IPS-18c (cell line): ENCODE results near the gene RDH13.
"Not testable (repeated sequence)": the region's sequence is repeated elsewhere in the genome, so short reads cannot be mapped to it uniquely, and the experiment has no call there.

Experiments
- H3K4me3 ChIP-seq: 2 replicates; pipeline ENCODE4 v1.7.0; 2013; ENCODE audit warnings: low read depth, mild to moderate bottlenecking, low read length, moderate library complexity; ENCODE audit not compliant: insufficient read depth
- H3K9me3 ChIP-seq: one replicate; pipeline ENCODE4 v1.6.1; 2013; ENCODE audit warnings: mild to moderate bottlenecking, low read length, moderate library complexity; ENCODE audit not compliant: control insufficient read depth, insufficient read depth

Gene RDH13

DNA sequence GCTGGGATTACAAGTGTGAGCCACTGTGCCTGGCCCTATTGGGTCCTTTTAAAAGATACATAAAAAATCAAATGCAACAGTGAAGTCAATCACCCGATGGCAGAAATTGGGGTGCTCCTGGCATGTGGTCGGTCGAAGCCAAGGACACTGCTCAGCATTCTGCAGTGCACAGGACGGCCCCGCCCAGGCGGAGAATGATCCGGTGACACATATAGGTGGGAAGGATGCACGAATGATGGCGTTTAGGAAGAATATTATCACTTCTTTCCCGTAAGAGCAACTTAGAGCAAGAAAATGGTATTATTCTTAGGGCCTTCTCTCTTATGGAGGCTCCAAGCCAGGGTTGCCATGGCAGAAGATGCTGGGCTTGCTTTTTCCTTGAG is 21.7 kb downstream of the RDH13 start:
- Histone ChIP-seq H3K9me3 (no peaks in the 10 kb centered on the region), H3K4me3 (no peak overlapping the region)

DNA sequence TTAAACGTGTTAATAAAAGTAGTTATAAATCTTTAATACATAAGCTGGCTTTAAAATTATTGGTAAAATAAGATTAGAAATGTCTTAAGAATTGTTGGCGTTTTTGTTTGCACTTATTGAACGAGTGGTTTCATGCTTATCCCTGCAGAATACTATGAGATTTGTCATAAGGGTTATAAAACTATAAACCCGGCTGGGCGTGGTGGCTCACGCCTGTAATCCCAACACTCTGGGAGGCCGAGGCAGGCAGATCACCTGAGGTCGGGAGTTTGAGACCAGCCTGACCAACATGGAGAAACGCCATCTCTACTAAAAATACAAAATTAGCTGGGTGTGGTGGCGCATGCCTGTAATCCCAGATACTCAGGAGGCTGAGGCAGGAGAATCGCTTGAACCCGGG is 22.3 kb downstream of the RDH13 start:
- H3K9me3 ChIP-seq, H3K4me3 ChIP-seq: not testable (repeated sequence)

DNA sequence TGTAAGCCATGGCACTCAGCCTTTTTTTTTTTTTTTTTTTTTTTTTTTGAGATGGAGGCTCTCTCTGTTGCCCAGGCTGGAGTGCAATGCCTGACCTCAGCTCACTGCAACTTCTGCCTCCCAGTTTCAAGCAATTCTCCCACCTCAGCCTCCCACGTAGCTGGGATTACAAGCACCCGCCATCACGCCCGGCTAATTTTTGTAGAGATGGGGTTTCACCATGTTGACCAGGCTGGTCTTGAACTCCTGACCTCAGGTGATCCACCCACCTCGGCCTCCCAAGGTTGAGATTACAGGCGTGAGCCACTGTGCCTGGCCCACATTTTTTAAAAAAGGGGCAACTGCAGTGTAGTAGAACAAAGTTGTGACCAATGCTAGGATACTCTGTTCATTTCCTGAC is 25.3 kb downstream of the RDH13 start:
- H3K4me3 ChIP-seq, H3K9me3 ChIP-seq: not testable (repeated sequence)

DNA sequence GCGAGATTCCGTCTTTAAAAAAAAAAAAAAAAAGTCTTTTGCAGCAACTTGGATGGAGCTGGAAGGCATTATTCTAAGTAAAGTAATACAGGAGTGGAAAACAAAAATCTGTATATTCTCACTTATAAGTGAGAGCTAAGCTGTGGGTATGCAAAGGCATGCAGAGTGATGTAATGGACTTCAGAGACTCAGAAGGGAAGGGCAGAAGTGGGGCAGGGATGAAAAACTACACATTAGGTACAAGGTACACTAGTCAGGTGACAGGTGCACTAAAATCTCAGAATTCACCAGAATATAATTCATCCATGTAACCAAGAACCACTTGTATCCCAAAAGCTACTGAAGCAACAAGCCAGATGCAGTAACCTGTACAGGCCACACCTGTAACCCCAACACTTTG is 26.9 kb downstream of the RDH13 start:
- Histone ChIP-seq H3K9me3 (no peaks in the 10 kb centered on the region), H3K4me3 (no peak overlapping the region)

DNA sequence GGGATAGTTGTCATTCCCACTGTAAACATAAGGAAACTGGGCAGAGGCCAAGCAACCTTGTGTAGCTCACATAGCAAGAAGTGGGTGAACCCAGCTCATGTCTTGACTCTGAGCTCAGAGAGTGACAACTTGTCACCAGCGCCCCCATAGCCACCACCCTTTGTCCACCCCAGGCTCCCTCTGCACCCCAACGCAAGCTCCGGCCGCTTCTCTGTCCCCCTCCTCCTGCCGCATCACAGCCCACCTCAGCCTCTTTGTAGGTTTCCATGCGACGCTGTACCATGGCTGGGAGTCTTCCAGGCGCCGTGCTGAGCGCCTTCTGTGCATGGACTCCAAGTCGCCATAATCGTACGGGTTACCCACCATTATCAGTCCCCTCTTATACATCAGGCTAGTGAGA is 28.2 kb downstream of the RDH13 start:
- no peaks in the 10 kb centered on the region for H3K9me3 ChIP-seq

DNA sequence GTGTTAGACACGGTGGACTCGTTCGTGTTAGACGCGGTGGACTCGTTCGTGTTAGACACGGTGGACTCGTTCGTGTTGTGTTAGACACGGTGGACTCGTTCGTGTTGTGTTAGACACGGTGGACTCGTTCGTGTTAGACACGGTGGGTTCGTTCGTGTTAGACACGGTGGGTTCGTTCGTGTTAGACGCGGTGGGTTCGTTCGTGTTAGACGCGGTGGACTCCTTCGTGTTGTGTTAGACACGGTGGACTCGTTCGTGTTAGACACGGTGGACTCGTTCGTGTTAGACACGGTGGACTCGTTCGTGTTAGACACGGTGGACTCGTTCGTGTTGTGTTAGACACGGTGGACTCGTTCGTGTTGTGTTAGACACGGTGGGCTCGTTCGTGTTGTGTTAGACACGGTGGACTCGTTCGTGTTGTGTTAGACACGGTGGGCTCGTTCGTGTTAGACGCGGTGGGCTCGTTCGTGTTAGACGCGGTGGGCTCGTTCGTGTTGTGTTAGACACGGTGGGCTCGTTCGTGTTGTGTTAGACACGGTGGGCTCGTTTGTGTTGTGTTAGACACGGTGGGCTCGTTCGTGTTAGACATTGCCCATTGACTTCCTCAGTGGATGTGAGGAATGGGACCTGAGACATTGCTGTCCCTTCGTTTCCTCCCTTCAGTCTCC is 29.8 kb downstream of the RDH13 start:
- not testable (repeated sequence) for H3K9me3 ChIP-seq, H3K4me3 ChIP-seq

More for the DNA sequence above, 28.2 kb downstream of the RDH13 start:
- no peak overlapping the region for H3K4me3 ChIP-seq

DNA sequence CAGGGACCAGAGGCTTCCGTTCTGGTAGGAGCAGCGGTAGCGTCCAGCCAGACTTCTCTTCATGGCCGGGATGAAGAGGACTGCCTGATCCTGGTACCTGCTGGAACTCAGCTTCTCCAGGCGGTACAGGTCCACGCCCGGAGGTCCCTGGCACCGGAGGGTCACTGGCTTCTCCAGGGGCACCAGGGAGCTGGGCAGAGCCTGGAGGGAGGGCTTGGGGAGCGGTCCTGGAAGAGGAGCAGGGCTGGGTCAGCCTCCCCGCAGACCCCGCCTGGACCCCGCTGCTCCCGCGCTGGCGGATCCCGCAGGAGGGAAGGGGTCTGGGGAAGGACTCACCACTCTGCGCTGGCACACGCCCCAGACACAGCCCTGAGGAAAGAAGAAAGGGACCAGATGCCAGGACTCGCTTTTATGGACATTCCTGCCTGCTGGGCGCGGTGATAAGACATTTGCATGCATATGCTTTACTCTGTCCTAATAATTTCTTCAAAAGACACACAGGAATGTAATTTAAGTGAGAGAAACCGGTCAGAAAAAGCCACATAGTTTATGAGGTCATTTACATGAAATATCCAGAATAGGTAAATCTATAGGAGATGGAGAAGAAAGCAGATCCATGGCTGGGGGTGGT is 30.7 kb downstream of the RDH13 start:
- no peak overlapping the region for H3K4me3 ChIP-seq

DNA sequence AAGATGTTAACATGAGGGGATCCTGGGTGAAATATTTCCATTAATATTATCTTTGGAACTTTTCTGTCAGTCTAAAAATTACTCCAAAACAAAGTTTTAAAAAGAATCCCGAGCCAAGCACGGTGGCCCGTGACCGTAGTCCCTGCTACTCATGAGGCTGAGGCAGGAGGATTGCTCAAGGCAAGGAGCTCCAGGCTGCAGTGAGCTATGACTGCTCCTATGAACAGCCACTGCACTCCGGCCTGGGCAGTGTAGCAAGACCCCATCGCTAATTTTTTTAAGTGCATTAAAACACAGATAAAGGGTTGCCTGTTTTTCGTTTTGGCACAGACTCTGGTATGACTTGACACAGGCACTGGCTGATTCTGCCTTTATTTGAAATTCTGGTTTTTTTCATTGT is 31.8 kb downstream of the RDH13 start:
- H3K4me3 ChIP-seq = no peak overlapping the region
- H3K9me3 ChIP-seq = no peaks in the 10 kb centered on the region

More for the DNA sequence above, 30.7 kb downstream of the RDH13 start:
- H3K9me3 ChIP-seq = no peaks in the 10 kb centered on the region

DNA sequence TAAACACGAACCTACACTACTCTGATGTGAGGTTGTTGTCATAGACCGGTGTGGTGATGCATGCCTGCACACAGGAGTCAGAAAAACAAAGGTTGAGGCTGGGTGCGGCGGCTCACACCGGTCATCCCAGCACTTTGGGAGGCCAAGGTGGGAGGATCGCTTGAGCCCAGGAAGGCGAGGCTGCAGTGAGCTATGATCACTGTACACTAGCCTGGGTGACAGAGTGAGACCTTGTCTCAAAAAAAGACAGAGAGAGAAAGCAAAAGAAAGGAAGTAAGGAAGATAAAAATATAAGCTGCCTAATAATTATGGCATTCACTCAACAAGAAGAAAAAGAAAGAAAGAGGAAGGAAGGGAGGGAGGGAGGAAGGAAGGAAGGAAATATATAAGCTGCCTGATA is 34.2 kb downstream of the RDH13 start:
- H3K4me3 ChIP-seq = no peak overlapping the region
- no peaks in the 10 kb centered on the region for H3K9me3 ChIP-seq

DNA sequence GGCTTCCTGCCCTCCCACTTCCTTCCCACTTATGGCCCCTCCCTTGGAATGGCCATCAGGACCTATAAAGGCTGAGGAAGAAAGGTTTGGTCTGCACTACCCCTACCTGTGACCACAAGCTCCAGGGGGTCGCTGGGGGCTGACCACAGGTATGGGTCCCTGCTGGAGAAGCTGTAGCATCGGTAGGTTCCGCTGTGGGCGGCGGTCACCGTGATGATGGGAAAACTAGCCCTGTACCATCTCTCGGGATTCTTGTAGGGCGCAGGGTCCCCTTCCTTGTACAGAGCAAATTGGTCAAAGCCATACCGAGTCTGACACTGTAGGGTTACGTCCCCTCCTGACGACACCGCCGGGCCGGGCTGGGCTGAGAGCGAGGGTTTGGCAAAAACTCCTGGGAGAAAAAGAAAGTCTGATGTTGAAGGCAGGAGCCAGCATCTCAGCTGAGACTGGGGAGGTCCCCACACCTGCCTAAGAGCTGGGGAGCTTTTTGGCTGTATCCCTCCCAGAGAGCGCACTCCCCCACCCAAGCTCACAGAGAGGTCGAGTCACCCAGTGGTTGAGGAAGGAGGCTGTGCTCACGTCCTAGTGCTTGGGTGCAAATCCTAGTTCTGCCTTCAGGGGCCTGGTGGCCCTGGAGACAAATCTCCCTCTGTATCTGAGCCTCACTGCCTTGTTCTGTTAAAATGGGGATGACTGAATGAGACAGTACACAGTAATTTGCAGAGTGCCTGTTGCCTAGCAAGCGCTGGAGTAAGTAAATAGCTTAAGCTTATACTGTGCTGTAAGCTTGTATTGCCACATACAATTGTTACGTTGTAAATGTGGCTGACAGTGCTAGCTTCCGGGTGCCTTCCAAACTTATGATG is 35.2 kb downstream of the RDH13 start:
- Histone ChIP-seq H3K4me3 (no peak overlapping the region), H3K9me3 (no peaks in the 10 kb centered on the region)

DNA sequence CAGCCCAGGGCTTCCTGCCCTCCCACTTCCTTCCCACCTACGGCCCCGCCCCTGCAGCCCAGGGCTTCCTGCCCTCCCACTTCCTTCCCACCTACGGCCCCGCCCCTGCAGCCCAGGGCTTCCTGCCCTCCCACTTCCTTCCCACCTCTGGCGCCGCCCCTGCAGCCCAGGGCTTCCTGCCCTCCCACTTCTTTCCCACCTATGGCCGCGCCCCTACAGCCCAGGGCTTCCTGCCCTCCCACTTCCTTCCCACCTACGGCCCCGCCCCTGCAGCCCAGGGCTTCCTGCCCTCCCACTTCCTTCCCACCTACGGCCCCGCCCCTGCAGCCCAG is 35.8 kb downstream of the RDH13 start:
- not testable (repeated sequence) for H3K9me3 ChIP-seq, H3K4me3 ChIP-seq

DNA sequence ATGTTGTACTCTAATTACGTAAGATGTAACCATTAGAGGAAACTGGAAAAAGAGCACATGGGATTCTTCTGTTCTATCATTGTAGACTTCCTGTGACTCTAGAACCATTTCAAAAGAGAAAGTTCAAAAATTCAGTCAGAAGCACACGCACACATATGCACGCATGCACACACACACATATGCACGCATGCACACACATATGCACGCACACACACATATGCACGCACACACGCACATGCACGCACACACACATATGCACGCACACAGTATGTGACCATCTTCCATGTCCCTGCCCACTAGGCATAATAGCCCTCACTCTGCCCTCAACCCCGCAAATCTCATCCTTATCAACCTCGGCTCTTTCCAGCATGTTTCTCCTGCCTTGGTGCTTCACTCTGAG is 38.8 kb downstream of the RDH13 start:
- Histone ChIP-seq H3K4me3 (no peak overlapping the region), H3K9me3 (no peaks in the 10 kb centered on the region)

DNA sequence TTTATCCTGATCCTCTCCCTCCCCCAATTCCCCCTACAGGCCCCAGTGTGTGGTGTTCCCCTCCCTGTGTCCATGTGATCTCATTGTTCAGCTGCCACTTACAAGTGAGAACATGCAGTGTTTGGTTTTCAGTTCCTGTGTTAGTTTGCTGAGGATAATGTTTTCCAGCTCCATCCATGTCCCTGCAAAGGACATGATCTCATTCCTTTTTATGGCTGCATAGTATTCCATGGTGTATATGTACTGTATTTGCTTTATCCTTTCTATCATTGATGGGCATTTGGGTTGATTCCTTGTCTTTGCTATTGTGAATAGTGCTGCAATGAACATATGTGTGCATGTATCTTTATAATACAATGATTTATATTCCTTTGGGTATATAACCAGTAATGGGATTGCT is 42.6 kb downstream of the RDH13 start:
- H3K4me3 ChIP-seq, H3K9me3 ChIP-seq: not testable (repeated sequence)

DNA sequence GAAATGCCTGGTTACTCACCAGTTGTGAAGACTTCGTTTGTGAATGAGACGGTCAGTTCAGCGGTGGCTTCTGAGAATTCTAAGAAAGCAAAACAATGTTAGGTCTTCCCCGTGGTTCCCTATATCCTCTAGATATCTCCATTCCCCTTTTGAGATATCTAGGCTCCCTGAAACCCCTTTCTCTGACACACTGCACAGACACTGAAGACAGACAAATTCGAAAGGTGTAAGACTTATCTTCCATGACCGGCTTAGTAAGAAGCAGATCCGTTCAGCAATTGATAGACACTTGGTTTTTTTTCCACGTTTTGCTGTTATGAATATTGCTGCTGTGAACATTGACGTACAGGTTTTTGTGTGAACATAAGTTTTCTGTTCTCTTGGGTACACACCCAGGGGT is 44.3 kb downstream of the RDH13 start:
- no peak overlapping the region for H3K4me3 ChIP-seq
- no peaks in the 10 kb centered on the region for H3K9me3 ChIP-seq

DNA sequence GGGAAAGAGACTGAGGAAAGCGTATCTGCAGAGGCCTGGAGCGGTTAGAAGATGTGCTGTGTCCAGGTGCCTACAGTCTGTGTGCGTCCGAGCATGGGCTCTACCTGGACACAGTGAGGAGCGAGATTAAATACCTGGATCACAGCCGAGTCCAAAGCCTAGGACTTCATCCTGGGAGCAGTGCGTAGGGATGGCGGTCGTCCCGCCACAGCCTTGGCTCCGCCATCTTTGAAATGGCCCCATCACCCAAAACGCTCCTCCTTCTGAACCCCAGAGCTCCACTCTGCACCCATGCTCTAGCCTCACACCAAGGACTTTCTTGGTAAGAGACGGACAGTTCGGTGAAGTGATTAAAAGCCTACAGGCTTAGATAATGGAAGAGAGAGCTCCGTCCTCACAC is 44.7 kb downstream of the RDH13 start:
- no peaks in the 10 kb centered on the region for H3K9me3 ChIP-seq
- no peak overlapping the region for H3K4me3 ChIP-seq

DNA sequence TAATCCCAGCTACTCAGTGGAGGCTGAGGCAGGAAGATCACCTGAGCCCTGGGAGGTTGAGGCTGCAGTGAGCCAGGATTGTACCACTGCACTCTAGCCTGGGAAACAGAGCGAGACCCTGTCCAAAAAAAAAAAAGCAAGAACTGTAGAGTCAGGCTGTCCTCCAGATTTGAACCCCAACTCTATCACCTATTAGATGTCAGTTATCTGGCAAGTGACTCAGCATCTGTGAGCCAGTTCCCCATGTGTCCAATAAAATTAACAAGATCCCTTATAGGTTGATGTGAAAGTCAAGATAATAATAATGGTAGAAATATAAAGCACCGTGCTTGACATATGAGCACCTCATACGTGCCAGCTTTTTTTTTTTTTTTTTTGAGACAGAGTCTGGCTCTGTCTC is 46.9 kb downstream of the RDH13 start:
- Histone ChIP-seq H3K4me3 (no peak overlapping the region), H3K9me3 (no peaks in the 10 kb centered on the region)

DNA sequence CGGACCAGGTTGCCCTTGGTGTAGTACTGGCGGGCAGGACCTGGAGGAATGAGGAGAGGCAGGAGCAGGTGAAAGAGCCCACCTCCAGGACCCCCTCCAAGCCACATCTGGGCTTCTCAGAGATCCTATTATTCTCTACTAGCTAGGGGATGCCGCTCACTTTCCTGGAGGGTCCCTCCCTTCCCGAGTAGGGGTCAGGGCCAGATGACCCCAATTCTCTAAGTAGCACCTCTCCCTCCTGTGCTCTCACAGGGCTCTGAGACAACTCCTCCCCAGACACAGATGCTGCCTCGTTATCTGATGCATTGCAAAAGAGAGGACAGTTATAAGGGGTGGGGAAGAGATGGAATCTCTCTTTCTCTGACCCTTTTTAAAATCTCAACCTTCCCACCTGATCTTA is 47.8 kb downstream of the RDH13 start:
- no peak overlapping the region for H3K4me3 ChIP-seq

DNA sequence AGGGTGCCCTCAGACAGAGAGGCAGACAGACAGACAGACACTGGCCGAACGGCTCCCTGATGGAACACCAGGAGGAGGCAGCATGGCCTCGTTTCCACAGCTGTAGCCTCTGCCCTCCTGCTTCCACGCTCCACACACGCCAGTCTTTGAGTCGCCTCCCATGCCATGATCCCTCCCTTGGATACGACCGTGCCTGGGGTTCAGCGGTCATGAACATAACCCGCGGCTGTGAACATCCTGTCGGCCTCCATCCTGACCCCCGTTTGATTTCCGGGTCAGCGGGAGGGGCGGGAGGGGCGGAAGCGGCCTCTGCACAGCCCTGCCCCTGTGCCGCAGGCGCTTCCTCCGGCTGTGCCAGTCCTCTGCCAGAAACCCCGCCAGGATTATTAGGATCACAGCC is 48.2 kb downstream of the RDH13 start:
- no peak overlapping the region for H3K4me3 ChIP-seq
- H3K9me3 ChIP-seq = no peaks in the 10 kb centered on the region

More for the DNA sequence above, 47.8 kb downstream of the RDH13 start:
- no peaks in the 10 kb centered on the region for H3K9me3 ChIP-seq
